ENCODE measurements around the gene RTTN.

Gene RTTN

GRCh38 chr18:69995774-69996173, 209.7 kb downstream of the RTTN start:
- no peak overlapping the region for H2AFZ ChIP-seq (ENCODE audit: low read depth, low read length)
- H3K4ac ChIP-seq (ENCODE audit: low read depth in 1 of 2, low read length in 2 of 2): no peak overlapping the region
- H3K27ac ChIP-seq (ENCODE audit: low read length, poor library complexity, severe bottlenecking): no peak overlapping the region
- no peak overlapping the region for H2BK120ac ChIP-seq (ENCODE audit: low read depth, low read length)
- no peak overlapping the region for H2BK5ac ChIP-seq (ENCODE audit: low read depth, low read length, poor library complexity, severe bottlenecking)
- H3K4me1 ChIP-seq (ENCODE audit: control insufficient read depth, insufficient read depth, low read depth, low read length): peaks cover 1% of the 10 kb centered on the region
- H3K18ac ChIP-seq (ENCODE audit: low read depth in 1 of 2, low read length in 2 of 2): no peak overlapping the region
- H3K36me3 ChIP-seq (ENCODE audit: control insufficient read depth in 1 of 2, insufficient read depth in 2 of 2, low read depth in 1 of 2, low read length in 2 of 2): peaks cover 0 to 5% of the 10 kb centered on the region in 2 experiments
- no peaks in the 10 kb centered on the region for H3K27me3 ChIP-seq (ENCODE audit: control insufficient read depth in 1 of 2, insufficient read depth in 1 of 2, low read length in 2 of 2)
- H2BK12ac ChIP-seq (ENCODE audit: low read length in 2 of 2): no peak overlapping the region
- H4K8ac ChIP-seq (ENCODE audit: low read length): no peak overlapping the region
- H2AK5ac ChIP-seq (ENCODE audit: low read length, severe bottlenecking): no peak overlapping the region
- 92% methylated on average over 3 of the region's 3 CpGs for WGBS
- no peaks in the 10 kb centered on the region for H3K79me1 ChIP-seq (replicated peaks; ENCODE audit: low read length, poor library complexity, severe bottlenecking)
- peaks cover 3% of the 10 kb centered on the region for H3K9me3 ChIP-seq (ENCODE audit: control insufficient read depth, low read length)
- H3K23ac ChIP-seq (ENCODE audit: low read length in 2 of 2): no peak overlapping the region
- no peak overlapping the region for H4K91ac ChIP-seq (ENCODE audit: low read length)
- no peak for DNase-seq
- no peak overlapping the region for H3K4me3 ChIP-seq (ENCODE audit: insufficient read depth in 1 of 2, low read depth in 1 of 2, low read length in 2 of 2)
- H2BK15ac ChIP-seq (ENCODE audit: low read depth, poor library complexity, severe bottlenecking): no peak overlapping the region
- no peak overlapping the region for H3K14ac ChIP-seq (ENCODE audit: low read length in 2 of 2)
- H3K9ac ChIP-seq (ENCODE audit: low read length): no peak overlapping the region
- no peak overlapping the region for H3K4me2 ChIP-seq (ENCODE audit: low read length, poor library complexity, severe bottlenecking)

- WGBS: 80% methylated on average over 1 of the region's 1 CpG
- H3K23ac ChIP-seq (ENCODE audit: low read length in 2 of 2): no peak overlapping the region
- no peak overlapping the region for H3K14ac ChIP-seq (ENCODE audit: low read length in 2 of 2)
- no peak overlapping the region for H4K91ac ChIP-seq (ENCODE audit: low read length)
- no peak overlapping the region for H3K9ac ChIP-seq (ENCODE audit: low read length)
- DNase-seq: no peak
- no peak overlapping the region for H2BK12ac ChIP-seq (ENCODE audit: low read length in 2 of 2)
- peaks cover 15% of the 10 kb centered on the region for H3K9me3 ChIP-seq (ENCODE audit: control insufficient read depth, low read length)
- no peak overlapping the region for H2BK15ac ChIP-seq (ENCODE audit: low read depth, poor library complexity, severe bottlenecking)
- H3K4ac ChIP-seq (ENCODE audit: low read depth in 1 of 2, low read length in 2 of 2): no peak overlapping the region
- no peak overlapping the region for H4K8ac ChIP-seq (ENCODE audit: low read length)
- no peak overlapping the region for H2BK5ac ChIP-seq (ENCODE audit: low read depth, low read length, poor library complexity, severe bottlenecking)
- H2BK120ac ChIP-seq (ENCODE audit: low read depth, low read length): no peak overlapping the region
- no peaks in the 10 kb centered on the region for H3K79me1 ChIP-seq (replicated peaks; ENCODE audit: low read length, poor library complexity, severe bottlenecking)
- H3K36me3 ChIP-seq (ENCODE audit: control insufficient read depth in 1 of 2, insufficient read depth in 2 of 2, low read depth in 1 of 2, low read length in 2 of 2): no peaks in the 10 kb centered on the region
- H2AK5ac ChIP-seq (ENCODE audit: low read length, severe bottlenecking): no peak overlapping the region
- no peaks in the 10 kb centered on the region for H3K27me3 ChIP-seq (ENCODE audit: control insufficient read depth in 1 of 2, insufficient read depth in 1 of 2, low read length in 2 of 2)
- no peak overlapping the region for H3K4me3 ChIP-seq (ENCODE audit: insufficient read depth in 1 of 2, low read depth in 1 of 2, low read length in 2 of 2)
- no peak overlapping the region for H3K4me2 ChIP-seq (ENCODE audit: low read length, poor library complexity, severe bottlenecking)
- H2AFZ ChIP-seq (ENCODE audit: low read depth, low read length): no peak overlapping the region
- no peak overlapping the region for H3K27ac ChIP-seq (ENCODE audit: low read length, poor library complexity, severe bottlenecking)
- H3K4me1 ChIP-seq (ENCODE audit: control insufficient read depth, insufficient read depth, low read depth, low read length): peaks cover 1% of the 10 kb centered on the region
- H3K18ac ChIP-seq (ENCODE audit: low read depth in 1 of 2, low read length in 2 of 2): no peak overlapping the region
Measured at GRCh38 chr18:69992776-69993175, 212.7 kb downstream of the RTTN start.

- no peaks in the 10 kb centered on the region for H3K36me3 ChIP-seq (ENCODE audit: control insufficient read depth in 1 of 2, insufficient read depth in 2 of 2, low read depth in 1 of 2, low read length in 2 of 2)
- H3K18ac ChIP-seq (ENCODE audit: low read depth in 1 of 2, low read length in 2 of 2): no peak overlapping the region
- peaks cover 15% of the 10 kb centered on the region for H3K9me3 ChIP-seq (ENCODE audit: control insufficient read depth, low read length)
- H3K27ac ChIP-seq (ENCODE audit: low read length, poor library complexity, severe bottlenecking): no peak overlapping the region
- no peak for DNase-seq
- H2AFZ ChIP-seq (ENCODE audit: low read depth, low read length): no peak overlapping the region
- no CpG with 5 or more reads among the region's 1 CpG for WGBS
- H3K4me2 ChIP-seq (ENCODE audit: low read length, poor library complexity, severe bottlenecking): no peak overlapping the region
- no peak overlapping the region for H4K91ac ChIP-seq (ENCODE audit: low read length)
- no peak overlapping the region for H2BK12ac ChIP-seq (ENCODE audit: low read length in 2 of 2)
- H3K14ac ChIP-seq (ENCODE audit: low read length in 2 of 2): no peak overlapping the region
- H4K8ac ChIP-seq (ENCODE audit: low read length): no peak overlapping the region
- H3K9ac ChIP-seq (ENCODE audit: low read length): no peak overlapping the region
- H2BK5ac ChIP-seq (ENCODE audit: low read depth, low read length, poor library complexity, severe bottlenecking): no peak overlapping the region
- no peak overlapping the region for H3K4ac ChIP-seq (ENCODE audit: low read depth in 1 of 2, low read length in 2 of 2)
- no peak overlapping the region for H3K4me3 ChIP-seq (ENCODE audit: insufficient read depth in 1 of 2, low read depth in 1 of 2, low read length in 2 of 2)
- H3K4me1 ChIP-seq (ENCODE audit: control insufficient read depth, insufficient read depth, low read depth, low read length): no peaks in the 10 kb centered on the region
- no peaks in the 10 kb centered on the region for H3K79me1 ChIP-seq (replicated peaks; ENCODE audit: low read length, poor library complexity, severe bottlenecking)
- no peak overlapping the region for H2BK15ac ChIP-seq (ENCODE audit: low read depth, poor library complexity, severe bottlenecking)
- no peak overlapping the region for H2AK5ac ChIP-seq (ENCODE audit: low read length, severe bottlenecking)
- no peaks in the 10 kb centered on the region for H3K27me3 ChIP-seq (ENCODE audit: control insufficient read depth in 1 of 2, insufficient read depth in 1 of 2, low read length in 2 of 2)
- no peak overlapping the region for H2BK120ac ChIP-seq (ENCODE audit: low read depth, low read length)
- H3K23ac ChIP-seq (ENCODE audit: low read length in 2 of 2): no peak overlapping the region
Measured at GRCh38 chr18:69987870-69988269, 217.6 kb downstream of the RTTN start.

GRCh38 chr18:69985239-69985638, 220.2 kb downstream of the RTTN start:
- H2AFZ ChIP-seq (ENCODE audit: low read depth, low read length): no peak overlapping the region

More at GRCh38 chr18:69985239-69985638, 220.2 kb downstream of the RTTN start:
- Histone ChIP-seq H3K23ac (ENCODE audit: low read length in 2 of 2) (no peak overlapping the region), H3K36me3 (ENCODE audit: control insufficient read depth in 1 of 2, insufficient read depth in 2 of 2, low read depth in 1 of 2, low read length in 2 of 2) (peaks cover 0 to 4% of the 10 kb centered on the region in 2 experiments), H2BK15ac (ENCODE audit: low read depth, poor library complexity, severe bottlenecking) (no peak overlapping the region), H3K9me3 (ENCODE audit: control insufficient read depth, low read length) (peaks cover 12% of the 10 kb centered on the region), H3K9ac (ENCODE audit: low read length) (no peak overlapping the region), H3K14ac (ENCODE audit: low read length in 2 of 2) (no peak overlapping the region), H2BK120ac (ENCODE audit: low read depth, low read length) (no peak overlapping the region), H2BK5ac (ENCODE audit: low read depth, low read length, poor library complexity, severe bottlenecking) (no peak overlapping the region), H3K4me3 (ENCODE audit: insufficient read depth in 1 of 2, low read depth in 1 of 2, low read length in 2 of 2) (no peak overlapping the region), H4K91ac (ENCODE audit: low read length) (no peak overlapping the region), H3K18ac (ENCODE audit: low read depth in 1 of 2, low read length in 2 of 2) (no peak overlapping the region), H3K4me2 (ENCODE audit: low read length, poor library complexity, severe bottlenecking) (no peak overlapping the region), H3K27ac (ENCODE audit: low read length, poor library complexity, severe bottlenecking) (no peak overlapping the region), H2AK5ac (ENCODE audit: low read length, severe bottlenecking) (no peak overlapping the region), H3K4me1 (ENCODE audit: control insufficient read depth, insufficient read depth, low read depth, low read length) (no peaks in the 10 kb centered on the region), H2BK12ac (ENCODE audit: low read length in 2 of 2) (no peak overlapping the region), H3K4ac (ENCODE audit: low read depth in 1 of 2, low read length in 2 of 2) (no peak overlapping the region), H3K79me1 (replicated peaks; ENCODE audit: low read length, poor library complexity, severe bottlenecking) (no peaks in the 10 kb centered on the region), H3K27me3 (ENCODE audit: control insufficient read depth in 1 of 2, insufficient read depth in 1 of 2, low read length in 2 of 2) (no peaks in the 10 kb centered on the region), H4K8ac (ENCODE audit: low read length) (no peak overlapping the region)
- 95% methylated on average over 4 of the region's 4 CpGs for WGBS
- no peak for DNase-seq

Data from mesenchymal stem cell (in vitro differentiated cells and primary cell).